HTERT RPE-1 (cell line): ENCODE data around the gene CMTM2.
"Not testable (repeated sequence)": the region's sequence is repeated elsewhere in the genome, so short reads cannot be mapped to it uniquely, and the experiment has no call there.

Experiments
- in situ Hi-C: fragments of 300-500 bp; cut with MboI; formaldehyde crosslinking; loops from 4 replicates; pipeline ENCODE4 v1.14.3; 2020; ENCODE audit warnings: low sequenced_read_pairs

Gene CMTM2

DNA sequence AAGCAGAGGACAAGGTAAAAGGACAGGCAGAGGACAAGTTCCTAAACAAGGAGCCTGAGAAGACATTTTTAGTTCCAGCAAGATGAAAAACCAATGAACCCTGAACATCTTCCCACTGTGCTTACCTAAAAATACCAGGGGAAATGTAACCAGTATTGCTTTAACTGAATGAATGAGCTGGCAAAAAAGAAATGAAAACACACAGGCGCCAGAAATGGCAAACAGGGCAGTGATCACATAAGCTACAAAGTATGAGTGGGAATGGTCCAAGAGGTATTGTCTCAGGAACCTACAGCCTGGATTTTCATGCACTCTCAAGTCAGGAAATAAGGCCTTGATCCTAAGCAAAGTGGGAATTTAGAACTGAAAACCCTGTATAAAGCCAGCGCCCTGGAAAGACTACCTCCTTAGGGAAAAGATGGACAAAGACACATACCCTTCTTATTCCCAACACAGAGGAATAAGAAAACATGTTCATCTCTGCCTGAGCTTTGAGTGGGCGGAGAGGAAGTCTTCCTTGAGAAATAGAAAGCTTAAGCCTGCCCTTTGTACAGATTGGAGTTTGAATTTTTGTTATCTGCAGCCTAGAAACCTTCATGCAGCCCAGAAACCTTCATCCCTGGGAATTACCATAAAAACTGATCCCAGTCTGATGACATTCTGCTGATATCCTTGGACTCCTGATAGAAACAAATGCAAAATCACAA lies 2.1 kb downstream of the CMTM2 start:
- in situ Hi-C loops: no loop called here

DNA sequence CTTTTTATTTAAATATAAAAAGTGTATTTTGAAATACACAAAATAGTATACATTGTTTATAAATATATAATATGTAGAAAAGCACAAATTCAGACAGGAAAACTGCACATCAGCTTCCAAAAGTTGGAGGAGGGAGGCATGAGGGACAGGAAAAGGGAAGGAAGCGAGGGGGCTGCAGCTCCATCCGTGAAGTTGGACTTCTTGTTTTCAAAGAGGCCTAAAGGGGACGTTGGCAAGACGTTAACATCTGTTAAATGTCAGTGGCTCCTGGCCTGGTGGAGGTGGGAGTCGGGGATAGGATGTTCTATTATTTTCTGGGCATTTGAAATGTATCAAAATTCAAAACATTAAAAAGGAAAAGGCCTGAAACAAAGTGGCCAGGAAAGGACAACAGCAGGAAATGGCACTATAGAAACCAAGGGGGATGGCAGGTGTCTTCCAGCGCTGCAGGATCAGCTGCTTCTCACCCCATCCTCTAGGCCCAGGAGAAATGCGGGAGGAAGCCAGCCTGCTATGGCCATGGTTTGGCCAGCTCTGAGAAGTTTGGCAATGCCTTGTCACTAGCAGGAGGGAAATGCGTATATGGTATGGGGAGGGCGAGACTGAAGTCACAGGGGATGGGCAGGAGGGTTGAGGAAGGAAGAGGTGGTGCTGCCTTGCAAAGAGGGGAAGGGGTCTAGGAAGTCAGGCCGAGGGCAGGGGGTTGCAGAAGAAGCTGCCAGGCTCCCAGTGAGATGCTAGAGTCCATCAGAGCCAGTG lies 6.4 kb downstream of the CMTM2 start:
- in situ Hi-C loops: no loop called here

DNA sequence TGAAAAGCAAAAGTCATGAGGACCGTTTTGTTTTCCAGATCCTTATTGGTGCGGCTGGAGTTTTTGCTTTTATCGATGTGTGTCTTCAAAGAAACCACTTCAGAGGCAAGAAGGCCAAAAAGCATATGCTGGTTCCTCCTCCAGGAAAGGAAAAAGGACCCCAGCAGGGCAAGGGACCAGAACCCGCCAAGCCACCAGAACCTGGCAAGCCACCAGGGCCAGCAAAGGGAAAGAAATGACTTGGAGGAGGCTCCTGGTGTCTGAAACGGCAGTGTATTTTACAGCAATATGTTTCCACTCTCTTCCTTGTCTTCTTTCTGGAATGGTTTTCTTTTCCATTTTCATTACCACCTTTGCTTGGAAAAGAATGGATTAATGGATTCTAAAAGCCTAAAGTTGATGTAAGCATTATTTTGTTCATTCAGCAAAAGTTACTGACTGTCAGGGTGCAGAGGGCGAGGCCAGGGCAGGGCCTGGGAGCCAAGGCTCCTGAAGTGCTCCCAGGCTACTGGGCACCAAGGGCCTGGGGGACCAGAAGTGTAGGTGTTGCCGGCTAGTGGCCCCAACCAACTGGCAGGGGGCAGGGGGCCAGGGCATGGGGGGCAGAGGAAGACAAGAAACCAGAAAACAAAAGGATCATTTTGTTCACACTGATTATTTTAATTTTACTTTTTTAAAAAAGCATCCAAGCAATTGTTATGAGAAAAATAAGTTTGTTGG lies 8.8 kb downstream of the CMTM2 start:
- in situ Hi-C loops: no loop called here

DNA sequence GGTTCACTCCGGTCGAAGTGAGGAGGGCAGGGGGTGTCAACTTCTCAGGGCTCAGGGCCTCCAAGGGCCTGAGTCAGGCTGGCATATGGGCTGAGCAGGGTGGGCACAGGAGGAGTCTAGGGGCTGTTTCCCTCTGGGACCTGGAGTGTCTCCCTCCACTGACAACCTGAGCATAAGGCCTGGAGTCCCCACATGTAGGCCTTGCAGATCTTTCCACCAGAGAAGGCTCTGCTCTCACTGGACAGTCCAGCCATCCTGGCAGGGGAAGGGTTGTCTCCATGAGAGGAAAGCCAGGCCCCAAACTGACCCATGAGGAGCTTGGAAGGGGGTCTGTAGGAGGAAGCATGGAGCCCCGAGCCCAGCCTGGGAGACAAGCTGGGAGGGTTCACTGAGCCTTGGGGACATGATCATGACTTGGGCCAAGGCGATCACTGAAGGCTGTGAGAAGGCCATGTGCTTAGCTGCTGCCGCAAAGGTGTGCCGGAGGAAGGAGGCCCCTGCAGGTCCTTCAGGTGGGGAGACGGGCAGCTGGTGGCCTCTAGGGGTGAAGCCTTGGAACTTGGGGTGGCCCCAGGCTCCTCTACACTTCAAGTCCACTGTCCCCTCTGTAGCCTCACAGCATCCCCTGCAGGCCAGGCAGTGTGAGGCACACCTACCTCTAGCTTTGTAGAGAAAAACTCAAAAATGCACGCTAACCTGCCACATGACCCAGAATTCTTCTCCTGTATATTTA lies 9.9 kb downstream of the CMTM2 start:
- in situ Hi-C loops: no loop called here

DNA sequence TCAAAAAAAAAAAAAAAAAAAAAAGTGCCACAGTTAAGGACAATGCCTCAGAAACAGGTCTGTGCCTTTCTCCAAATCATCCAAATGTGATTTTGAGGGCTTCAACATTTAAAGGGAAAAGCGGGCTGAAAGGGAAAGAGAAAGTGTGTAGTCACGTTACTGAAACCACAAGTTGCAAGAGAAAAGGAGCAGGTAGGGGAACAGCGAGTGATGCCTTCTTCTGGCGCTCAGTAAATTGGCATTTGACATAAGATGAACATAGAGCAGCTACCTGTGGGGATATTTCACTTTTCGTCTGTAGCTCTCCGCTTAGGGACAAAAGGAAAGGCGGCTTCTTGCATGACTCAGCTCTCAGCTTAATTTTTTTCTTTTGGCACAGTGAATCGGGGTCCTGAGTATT lies 11.1 kb downstream of the CMTM2 start:
- in situ Hi-C loops: no loop called here

DNA sequence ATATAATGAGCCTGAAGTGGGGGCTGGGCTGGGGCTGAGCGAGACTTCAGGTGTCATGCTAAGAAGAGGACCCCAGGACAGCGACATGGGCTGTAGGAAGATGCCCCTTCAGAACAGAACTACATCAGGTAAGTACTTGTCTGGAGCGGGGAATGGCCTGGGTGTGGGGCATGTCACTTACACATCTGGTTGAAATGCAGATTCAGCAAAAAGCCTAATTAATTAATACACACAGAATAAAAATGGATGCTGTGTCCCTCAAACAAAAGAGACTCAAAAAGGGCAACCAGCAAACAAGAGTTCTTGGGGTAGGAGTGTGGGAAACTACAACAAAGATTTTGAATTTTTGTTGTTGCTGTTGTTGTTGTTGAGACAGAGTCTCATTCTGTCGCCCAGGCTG lies 11.8 kb downstream of the CMTM2 start:
- in situ Hi-C loops: no loop called here

DNA sequence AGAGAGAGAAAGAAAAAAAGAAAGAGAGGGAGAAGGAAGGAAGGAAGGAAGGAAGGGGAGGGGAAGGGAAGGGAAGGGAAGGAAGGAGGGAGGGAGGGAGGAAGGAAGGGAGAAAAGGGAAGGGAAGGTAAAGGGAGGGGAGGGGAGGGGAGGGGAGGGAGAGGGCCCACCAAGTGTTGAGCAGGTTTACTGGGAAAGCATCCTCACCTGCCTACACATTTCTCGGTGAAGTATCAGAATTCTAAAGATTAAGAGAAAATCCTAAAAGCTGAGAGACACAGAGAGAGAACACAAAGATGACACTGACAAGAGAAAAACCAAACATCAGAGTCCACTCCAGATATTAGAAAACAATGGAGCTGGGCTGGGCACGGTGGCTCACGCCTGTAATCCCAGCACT lies 13.0 kb downstream of the CMTM2 start:
- in situ Hi-C loops: no loop called here

DNA sequence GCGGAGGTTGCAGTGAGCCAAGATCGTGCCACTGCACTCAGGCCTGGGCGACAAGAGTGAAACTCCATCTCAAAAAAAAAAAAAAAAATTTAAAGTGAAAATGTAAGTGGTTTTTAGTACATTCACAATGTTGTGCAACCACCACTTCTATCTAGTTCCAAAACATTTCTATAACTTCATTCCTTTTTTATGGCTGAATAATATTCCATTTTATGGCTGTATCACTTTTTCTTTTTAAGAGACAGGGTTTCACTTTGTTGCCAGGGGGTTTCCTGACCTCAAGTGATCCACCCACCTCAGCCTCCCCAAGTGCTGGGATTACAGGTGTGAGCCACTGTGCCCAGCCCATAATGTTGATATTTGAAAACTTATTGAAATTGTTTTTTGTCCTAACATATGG lies 13.6 kb downstream of the CMTM2 start:
- in situ Hi-C loops: no loop called here

DNA sequence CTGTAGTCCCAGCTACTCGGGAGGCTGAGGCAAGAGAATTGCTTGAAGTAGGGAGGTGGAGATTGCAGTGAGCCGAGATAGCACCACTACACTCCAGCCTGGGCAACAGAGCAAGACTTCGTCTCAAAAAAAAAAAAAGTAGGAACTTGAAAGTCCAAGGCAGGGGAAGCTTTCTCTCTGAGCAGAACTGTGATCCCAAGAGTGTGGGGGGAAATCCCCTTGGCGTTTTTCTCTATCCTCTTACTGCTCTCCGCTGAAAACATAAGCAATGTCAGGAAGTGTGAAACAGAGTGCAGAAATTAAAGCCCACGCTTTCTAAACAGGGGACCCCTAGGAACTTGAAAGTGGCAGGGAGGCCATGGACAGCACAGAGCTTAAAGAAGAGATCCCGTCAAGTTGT lies 15.5 kb downstream of the CMTM2 start:
- in situ Hi-C loops: no loop called here

DNA sequence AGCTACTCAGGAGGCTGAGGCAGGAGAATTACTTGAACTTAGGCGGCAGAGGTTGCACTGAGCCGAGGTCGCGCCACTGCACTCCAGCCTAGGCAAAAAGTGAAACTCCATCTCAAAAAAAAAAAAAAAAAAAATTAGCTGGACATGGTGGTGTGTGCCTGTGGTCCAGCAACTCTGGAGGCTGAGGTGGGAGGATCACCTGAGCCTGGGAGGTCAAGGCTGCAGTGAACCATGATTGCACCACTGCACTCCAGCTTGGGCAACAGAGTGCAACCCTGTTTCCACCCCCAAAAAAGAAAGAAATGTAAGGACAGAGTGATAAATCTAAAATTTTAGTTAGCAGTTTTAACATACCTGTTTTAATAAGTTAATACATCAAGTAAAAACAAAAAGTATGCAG lies 17.3 kb downstream of the CMTM2 start:
- in situ Hi-C loops: not testable (repeated sequence)

DNA sequence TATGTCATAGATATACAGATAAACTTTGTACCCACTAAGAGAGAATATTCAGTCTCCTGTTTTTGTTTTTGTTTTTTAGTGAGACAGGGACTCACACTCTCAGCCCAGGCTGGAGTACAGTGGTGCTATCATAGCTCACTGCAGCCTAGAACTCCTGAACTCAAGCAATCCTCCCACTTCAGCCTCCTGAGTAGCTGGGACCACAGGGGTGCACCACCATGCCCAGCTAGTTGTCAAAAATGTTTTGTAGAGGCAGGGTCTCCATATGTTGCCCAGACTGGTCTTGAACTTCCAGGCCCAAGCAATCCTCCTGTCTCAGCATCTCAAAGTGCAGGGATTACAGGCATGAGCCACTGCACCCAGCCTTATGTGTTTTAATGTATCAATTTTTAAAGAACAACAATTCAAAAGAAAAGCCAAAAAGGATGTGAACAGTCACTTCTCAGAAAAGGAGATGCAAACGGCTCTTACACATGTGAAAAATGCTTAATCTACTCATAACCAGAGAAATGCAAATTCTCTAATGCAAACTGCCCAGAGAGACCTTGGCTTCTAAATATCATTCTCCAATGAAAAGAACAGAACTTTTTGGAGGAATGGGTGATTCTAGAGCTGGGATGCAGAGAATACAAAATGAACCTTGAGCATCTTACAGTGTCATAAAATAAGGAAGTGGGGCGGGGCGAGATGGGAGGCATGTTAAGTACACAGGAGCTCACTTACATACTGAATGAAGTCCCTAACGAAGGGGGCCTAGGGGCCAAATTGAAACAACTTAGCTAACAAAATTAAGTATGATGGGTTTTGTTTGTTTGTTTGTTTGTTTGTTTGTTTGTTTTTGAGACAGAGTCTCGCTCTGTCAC lies 18.0 kb downstream of the CMTM2 start:
- in situ Hi-C loops: no loop called here

DNA sequence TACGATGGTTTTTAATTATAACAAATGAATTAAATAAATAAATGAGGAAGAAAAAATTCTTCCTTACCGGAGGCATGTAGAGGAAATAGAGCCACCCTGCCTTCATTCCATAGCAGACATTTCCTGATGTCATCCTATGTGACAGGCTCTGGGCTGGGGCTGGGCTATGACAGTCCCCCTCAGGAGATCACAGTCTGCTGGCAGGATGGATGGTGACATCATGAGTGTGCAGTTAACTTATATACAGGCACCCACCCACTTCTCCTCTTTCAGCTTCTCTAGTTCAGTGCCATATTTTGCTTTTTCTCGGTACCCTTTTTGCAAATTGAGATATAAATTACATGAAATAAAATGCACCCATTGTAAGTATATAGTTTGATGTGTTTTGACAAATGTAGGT lies 18.8 kb downstream of the CMTM2 start:
- in situ Hi-C loops: no loop called here

DNA sequence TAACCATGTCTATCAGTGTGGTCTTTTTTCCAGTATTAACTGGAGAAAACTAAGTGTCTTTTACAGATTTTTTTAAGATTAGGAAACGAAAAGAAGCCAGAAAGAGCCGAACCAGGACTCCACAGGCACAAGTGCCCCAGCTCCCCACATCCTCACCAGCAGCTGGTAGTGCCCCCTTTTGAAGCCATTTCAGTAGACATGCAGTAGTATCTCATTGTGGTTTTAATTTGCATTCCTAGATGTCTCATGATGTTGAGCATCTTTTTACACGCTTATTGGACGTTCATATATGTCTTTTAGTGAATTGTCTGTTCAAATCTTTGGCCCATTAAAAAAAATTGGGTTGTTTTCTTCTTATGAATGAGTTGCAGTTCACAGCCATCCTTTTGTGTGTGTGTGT lies 20.5 kb downstream of the CMTM2 start:
- in situ Hi-C loops: no loop called here

DNA sequence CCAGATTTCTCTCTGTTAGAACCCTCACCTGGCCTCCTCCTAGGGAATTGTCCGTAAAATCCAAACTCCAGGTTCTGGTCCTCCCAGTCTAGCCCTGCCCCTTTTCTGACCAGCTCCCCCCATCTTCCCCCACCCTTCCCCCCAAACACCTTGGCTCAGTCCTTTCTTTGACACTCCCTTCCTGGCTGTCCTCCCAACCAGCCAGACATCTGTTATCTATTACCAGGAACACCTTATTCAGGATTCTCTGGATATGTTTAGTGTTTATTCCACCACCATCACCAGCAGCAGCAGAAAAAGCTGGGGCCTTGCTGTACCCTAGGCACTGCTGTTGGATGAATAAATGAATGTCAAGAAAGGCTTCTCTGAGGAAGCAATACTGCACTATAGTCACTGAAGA lies 21.2 kb downstream of the CMTM2 start:
- in situ Hi-C loops: no loop called here

DNA sequence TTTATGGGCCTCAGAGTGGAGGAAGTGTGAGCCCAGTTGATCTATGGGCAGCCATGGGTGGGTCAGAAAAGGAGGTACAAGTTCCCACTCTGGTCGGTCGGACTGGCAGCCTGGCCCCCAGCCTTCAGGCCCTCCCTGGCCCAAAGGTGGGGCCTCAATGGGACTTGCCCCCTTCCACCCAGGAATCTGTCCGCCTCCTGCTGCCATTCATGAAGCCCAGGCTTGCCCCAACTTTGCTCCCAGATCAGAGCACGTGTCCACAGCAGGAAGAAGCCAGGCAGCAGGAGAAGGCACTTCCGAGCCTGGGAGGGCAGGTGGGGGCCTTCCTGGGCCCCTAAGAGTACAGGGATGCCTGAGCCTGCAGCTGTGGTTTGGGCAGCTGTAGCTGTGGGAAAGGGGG lies 22.2 kb downstream of the CMTM2 start:
- in situ Hi-C loops: no loop called here

DNA sequence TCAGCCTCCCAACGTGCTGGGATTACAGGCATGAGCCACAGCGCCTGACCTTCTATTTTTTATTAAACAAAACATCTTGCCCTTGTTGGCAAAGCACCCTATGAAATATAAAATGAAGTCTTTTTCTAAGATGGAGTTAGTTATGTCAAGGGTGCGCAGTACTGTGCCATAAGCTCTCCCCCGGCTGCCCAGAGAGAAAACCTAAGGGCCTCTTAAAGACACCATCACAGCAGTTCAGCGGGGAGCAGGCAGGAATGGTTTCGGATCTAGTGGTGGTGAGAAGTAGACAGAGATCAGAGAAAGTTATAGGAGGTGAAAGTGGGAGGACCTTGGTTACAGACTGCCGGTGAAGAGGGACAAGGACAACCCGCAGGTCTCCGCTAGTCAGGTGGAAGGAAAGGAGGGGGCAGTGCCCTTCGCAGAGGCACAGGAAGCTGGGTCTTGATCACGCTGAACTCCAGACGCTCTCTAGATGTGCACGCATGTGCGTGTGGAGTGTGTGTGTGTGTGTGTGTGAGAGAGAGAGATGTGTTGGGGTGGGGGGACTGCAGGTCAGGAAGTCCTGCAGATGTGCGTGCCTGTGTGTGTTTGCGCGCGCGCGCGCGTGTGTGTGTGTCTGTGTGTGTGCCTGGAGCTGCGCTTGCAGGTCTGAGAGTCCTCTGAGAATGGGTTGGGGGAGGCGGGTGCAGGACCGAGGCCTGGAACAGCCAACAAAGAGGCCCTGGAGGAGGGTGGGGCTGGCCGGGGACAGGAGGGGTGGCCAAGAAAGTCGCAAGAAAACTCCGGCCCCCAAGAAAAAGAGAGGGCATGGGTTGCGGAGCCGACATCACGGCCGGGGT lies 24.5 kb downstream of the CMTM2 start:
- in situ Hi-C loops: no loop called here

DNA sequence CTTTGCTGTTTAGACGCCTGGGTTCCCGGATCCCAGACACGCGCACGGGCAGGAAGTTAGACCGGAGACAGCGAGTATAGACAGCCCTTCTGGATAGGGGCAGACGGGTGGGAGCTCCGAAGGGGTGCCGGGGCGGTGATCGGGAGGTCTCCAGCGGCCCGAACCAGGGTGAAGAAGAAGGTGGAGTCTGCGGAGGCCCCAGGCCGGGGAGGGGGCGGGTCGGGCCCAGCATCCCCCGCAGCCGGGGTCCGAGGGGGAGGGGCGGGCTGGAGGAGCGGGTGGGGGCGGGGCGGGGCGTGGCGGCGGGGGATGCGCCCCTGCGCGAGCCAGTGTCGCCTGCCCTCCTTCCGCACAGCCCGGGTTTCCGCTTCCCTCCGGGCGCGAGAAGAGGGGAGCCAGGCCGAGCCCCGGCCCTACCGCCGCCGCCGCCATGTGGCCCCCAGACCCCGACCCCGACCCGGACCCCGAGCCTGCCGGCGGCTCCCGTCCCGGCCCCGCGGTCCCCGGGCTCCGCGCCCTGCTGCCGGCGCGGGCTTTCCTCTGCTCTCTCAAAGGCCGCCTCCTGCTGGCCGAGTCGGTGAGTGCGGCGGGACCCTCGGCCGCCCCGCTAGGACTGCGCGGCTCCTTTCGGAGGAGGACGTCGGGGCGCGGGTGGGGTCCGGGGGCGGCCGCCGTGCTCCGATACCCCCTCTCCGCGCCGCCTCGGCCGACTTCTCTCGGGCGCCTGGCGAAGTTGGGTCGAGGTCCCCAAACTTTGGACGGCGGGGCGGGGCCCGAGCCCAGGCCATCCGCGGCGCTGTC lies 25.3 kb downstream of the CMTM2 start, which contains the start of gene CMTM3:
Gene CMTM3 (plus strand): TSS at position 329 of the 801 bp plus-strand sequence. CDS start 102 bp downstream, at position 431.
- in situ Hi-C loops: no loop called here

DNA sequence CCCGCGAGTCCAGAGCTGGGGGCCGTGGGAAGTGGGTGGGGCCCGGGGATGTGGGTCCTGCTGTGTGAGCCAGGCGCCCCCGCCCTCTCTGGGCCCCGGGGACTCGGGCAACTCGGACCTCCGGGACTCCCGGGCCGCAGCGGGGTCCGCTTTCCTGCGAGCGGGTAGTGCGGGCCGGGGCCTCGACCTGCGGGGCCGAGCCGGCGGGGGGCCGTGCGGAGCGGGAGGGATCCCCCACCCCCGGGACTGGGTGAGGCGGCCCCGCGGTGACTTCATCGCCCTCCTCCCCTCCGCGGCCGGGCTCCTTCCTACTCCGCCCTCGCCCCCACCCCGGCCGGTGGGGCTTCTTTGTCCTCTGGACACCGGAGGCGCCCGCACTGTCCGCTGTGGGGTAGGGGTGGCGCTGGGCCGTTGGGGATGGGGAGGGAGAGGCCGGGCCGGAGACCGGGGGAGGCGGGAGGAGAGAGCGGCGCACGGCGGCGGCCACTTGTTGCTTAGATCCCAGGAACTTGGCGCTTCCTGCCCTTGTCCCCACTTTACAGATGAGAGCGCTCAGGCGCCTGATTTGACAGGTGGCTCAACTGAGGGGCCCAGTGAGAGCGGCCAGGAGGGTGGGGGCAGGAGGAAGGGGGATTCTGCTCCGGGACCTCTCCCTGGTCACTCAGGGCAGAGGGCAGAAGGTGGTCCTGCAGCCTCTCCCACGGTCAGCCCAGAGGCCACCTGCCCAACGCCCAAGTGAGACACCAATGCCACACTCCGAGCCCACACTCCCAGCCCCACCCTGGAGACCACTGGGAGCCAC lies 26.1 kb downstream of the CMTM2 start:
- in situ Hi-C loops: no loop called here
